GM12892 (cell line): ENCODE measurements around the gene VIL1.

Source experiments
- POLR2A ChIP-seq: IDR thresholded peaks from 2 replicates; pipeline ENCODE4 v1.6.1; 2011; ENCODE audit warnings: low read depth, low read length, control low read depth
- TAF1 ChIP-seq: IDR thresholded peaks from 2 replicates; pipeline ENCODE4 v1.6.1; 2011; ENCODE audit warnings: low read depth, mild to moderate bottlenecking, control low read depth, low read length, borderline replicate concordance

- TF ChIP-seq POLR2A = no peak
- TF ChIP-seq TAF1 = no peak
Observed at GRCh38 chr2:218501665-218502064, 82.7 kb downstream of the VIL1 start.
